Caco-2 (cell line): ENCODE measurements around the gene FNDC3B. TPM values are rescaled to one million over a fixed set of nuclear protein-coding genes. Genes with fewer than 3 reads are reported as not detected.

Experiments
- BruUV-seq: library from RNA; stranded (reverse); fragments of 400-500 nt; replicated peaks from 2 replicates; lab custom pipeline; 2021; lab: Mats Ljungman, UMichigan
- CTCF ChIA-PET: fragments of 300-600 bp; sonication (Branson Sonifier 250); formaldehyde crosslinking; loops from one replicate; lab custom pipeline; 2022; ENCODE audit warnings: antibody characterized with exemption; lab: Charles Lee
- POLR2A ChIA-PET: fragments of 300-600 bp; sonication (Branson Sonifier 250); formaldehyde crosslinking; loops from one replicate; lab custom pipeline; 2022; ENCODE audit warnings: antibody characterized with exemption; lab: Charles Lee
- DNase-seq, 2 experiments: peaks; one replicate each; pipeline versions ENCODE4 v3.0.0 to v3.0.0-alpha.2; 2020 to 2022
- H3K27me3 ChIP-seq: replicated peaks from 2 replicates; pipeline ENCODE4 v1.6.0; 2011; ENCODE audit warnings: low read length; ENCODE audit not compliant: control insufficient read depth, insufficient read depth
- H3K36me3 ChIP-seq: 2 replicates; pipeline ENCODE4 v1.5.1; 2011; ENCODE audit warnings: low read length; ENCODE audit not compliant: control insufficient read depth, insufficient read depth
- H3K4me1 ChIP-seq: fragments of 250-450 bp; sonication (Bioruptor Pico); 2 replicates; pipeline ENCODE4 v1.5.1; 2020; ENCODE audit warnings: mild to moderate bottlenecking
- H3K4me3 ChIP-seq: 2 replicates; pipeline ENCODE4 v1.5.1; 2011; ENCODE audit warnings: low read depth, mild to moderate bottlenecking, control low read depth, low read length
- H3K9me3 ChIP-seq: fragments of 250-450 bp; sonication (Bioruptor Pico); 2 replicates; pipeline ENCODE4 v1.5.1; 2020; ENCODE audit warnings: mild to moderate bottlenecking, moderate library complexity
- H3K27ac Mint-ChIP-seq: one replicate; pipeline ENCODE4 v1.8.0; 2022; ENCODE audit warnings: mixed read lengths; ENCODE audit not compliant: unreplicated experiment
- H3K27me3 Mint-ChIP-seq: one replicate; pipeline ENCODE4 v1.8.0; 2022; ENCODE audit warnings: mixed read lengths; ENCODE audit not compliant: insufficient read depth, unreplicated experiment
- H3K36me3 Mint-ChIP-seq: one replicate; pipeline ENCODE4 v1.8.0; 2022; ENCODE audit warnings: mild to moderate bottlenecking, mixed read lengths; ENCODE audit not compliant: insufficient read depth, unreplicated experiment
- H3K4me1 Mint-ChIP-seq: one replicate; pipeline ENCODE4 v1.8.0; 2022; ENCODE audit warnings: low read depth, mixed read lengths; ENCODE audit not compliant: unreplicated experiment
- H3K4me3 Mint-ChIP-seq: one replicate; pipeline ENCODE4 v1.8.0; 2022; ENCODE audit warnings: mild to moderate bottlenecking, moderate library complexity, mixed read lengths; ENCODE audit not compliant: unreplicated experiment
- H3K9me3 Mint-ChIP-seq: one replicate; pipeline ENCODE4 v1.8.0; 2022; ENCODE audit warnings: mixed read lengths; ENCODE audit not compliant: unreplicated experiment
- CTCF ChIP-seq, 2 experiments: fragments of 200-600 bp in 1 of 2; IDR thresholded peaks; 1 replicate in 1 of 2; 2 replicates in 1 of 2; pipeline versions ENCODE4 v1.5.1 to v1.8.0; 2011 to 2022; ENCODE audit warnings: antibody characterized with exemption in 1 of 2, control low read depth in 1 of 2, inconsistent platforms in 1 of 2, low read depth in 1 of 2, low read length in 1 of 2, mild to moderate bottlenecking in 1 of 2, moderate library complexity in 1 of 2; ENCODE audit not compliant: insufficient read depth in 1 of 2, severe bottlenecking in 1 of 2, unreplicated experiment in 1 of 2
- intact Hi-C: fragments of 100-400 bp; cut with micrococcal nuclease; formaldehyde crosslinking; loops from one replicate; pipeline ENCODE4 v1.10.0; 2022; ENCODE audit not compliant: unreplicated experiment
- total RNA-seq: library from RNA; stranded (reverse); gene quantifications from 2 replicates; pipeline ENCODE4 v1.2.3, GENCODE V29; 2022

The FNDC3B gene
- total RNA-seq, 1 experiment from 2014 or later, result 59.8 TPM

- Histone ChIP-seq H3K27me3 (no peaks in the 10 kb centered on the region), H3K36me3 (no peaks in the 10 kb centered on the region), H3K4me1 (peaks cover 19% of the 10 kb centered on the region), H3K4me3 (no peak overlapping the region), H3K9me3 (no peaks in the 10 kb centered on the region)
- Mint-ChIP-seq H3K36me3 (peaks cover 11% of the 10 kb centered on the region), H3K4me1 (peaks cover 10% of the 10 kb centered on the region), H3K27ac (no peak overlapping the region), H3K4me3 (no peak overlapping the region), H3K9me3 (no peaks in the 10 kb centered on the region), H3K27me3 (no peaks in the 10 kb centered on the region)
- ChIA-PET POLR2A (no interaction called here), CTCF (no interaction called here)
- intact Hi-C loops, result no loop called here
- TF ChIP-seq CTCF (IDR thresholded peaks at IDR 0.05; ENCODE audit: insufficient read depth in 1 of 2, low read depth in 1 of 2, low read length in 1 of 2, severe bottlenecking in 1 of 2, unreplicated experiment in 1 of 2), result no peak
- DNase-seq, result no peak
- no TSS peak for BruUV-seq
Observed at GRCh38 chr3:172197344-172197743, 158.0 kb downstream of the FNDC3B start.

DNA sequence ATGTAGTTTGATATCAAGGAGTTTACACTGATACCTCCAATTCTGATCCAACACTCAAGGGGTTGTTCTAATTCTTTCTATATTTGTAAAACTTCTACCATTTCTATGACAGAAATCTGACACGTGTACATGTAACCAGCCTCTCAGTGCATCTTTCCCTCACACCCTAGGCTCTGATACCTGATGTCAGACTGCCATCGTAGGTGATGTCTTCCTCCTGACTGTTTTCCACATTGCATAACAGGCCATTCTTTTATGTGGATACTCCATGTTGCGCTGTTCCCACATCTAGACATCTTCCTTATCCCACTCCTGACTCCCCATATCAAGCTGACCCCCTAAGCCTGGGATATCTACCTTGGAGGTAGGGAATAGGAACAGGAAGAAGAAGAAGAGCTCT is 159.1 kb downstream of the FNDC3B start:
- Histone ChIP-seq H3K9me3 (no peaks in the 10 kb centered on the region), H3K27me3 (no peaks in the 10 kb centered on the region), H3K4me1 (peaks cover 27% of the 10 kb centered on the region), H3K4me3 (no peak overlapping the region), H3K36me3 (no peaks in the 10 kb centered on the region)
- Mint-ChIP-seq H3K4me1 (peaks cover 15% of the 10 kb centered on the region), H3K27ac (no peak overlapping the region), H3K9me3 (no peaks in the 10 kb centered on the region), H3K27me3 (no peaks in the 10 kb centered on the region), H3K36me3 (peaks cover 11% of the 10 kb centered on the region), H3K4me3 (no peak overlapping the region)
- ChIA-PET CTCF (no interaction called here), POLR2A (no interaction called here)
- no peak for DNase-seq
- no peak for TF ChIP-seq CTCF (IDR thresholded peaks at IDR 0.05; ENCODE audit: insufficient read depth in 1 of 2, low read depth in 1 of 2, low read length in 1 of 2, severe bottlenecking in 1 of 2, unreplicated experiment in 1 of 2)
- intact Hi-C loops, result no loop called here
- BruUV-seq, result no TSS peak

DNA sequence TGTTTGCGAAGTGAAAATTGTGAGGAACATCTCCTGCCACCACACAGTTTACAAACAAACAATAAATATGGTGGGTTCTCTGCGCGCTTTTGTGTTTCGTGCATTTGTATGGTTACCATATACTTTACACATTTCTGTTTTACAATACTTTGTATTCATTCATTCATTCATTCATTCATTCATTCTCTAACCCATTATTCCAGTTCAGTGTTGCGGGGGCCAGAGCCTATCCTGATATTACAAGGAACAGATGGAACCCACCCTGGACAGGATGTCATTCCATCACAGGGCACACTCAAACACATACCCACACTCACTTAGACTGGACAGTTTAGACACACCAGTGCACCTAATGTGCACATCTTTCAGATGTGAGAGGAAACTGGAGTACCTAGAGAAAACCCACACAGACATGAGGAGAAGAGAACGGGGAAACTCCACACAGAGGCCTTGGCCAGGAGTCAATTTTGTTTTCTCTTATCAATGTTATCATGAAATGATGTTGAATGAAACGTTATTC is 160.5 kb downstream of the FNDC3B start:
- H3K9me3 Mint-ChIP-seq, result no peaks in the 10 kb centered on the region
- peaks cover 21% of the 10 kb centered on the region for H3K36me3 Mint-ChIP-seq
- DNase-seq, result no peak
- Histone ChIP-seq H3K4me1 (peaks cover 35% of the 10 kb centered on the region), H3K36me3 (no peaks in the 10 kb centered on the region), H3K27me3 (no peaks in the 10 kb centered on the region), H3K9me3 (no peaks in the 10 kb centered on the region), H3K4me3 (no peak overlapping the region)
- no peaks in the 10 kb centered on the region for H3K27me3 Mint-ChIP-seq
- POLR2A ChIA-PET, result no interaction called here
- intact Hi-C loops, result no loop called here
- BruUV-seq, result no TSS peak
- CTCF ChIA-PET, result no interaction called here
- H3K27ac Mint-ChIP-seq, result no peak overlapping the region
- no peak for TF ChIP-seq CTCF (IDR thresholded peaks at IDR 0.05; ENCODE audit: insufficient read depth in 1 of 2, low read depth in 1 of 2, low read length in 1 of 2, severe bottlenecking in 1 of 2, unreplicated experiment in 1 of 2)
- peaks cover 27% of the 10 kb centered on the region for H3K4me1 Mint-ChIP-seq
- no peak overlapping the region for H3K4me3 Mint-ChIP-seq
